Measurements from ENCODE around the gene MAPT. TPM values are rescaled to one million over a fixed set of nuclear protein-coding genes. Genes with fewer than 3 reads are reported as not detected.
"Not testable (repeated sequence)": the region's sequence is repeated elsewhere in the genome, so short reads cannot be mapped to it uniquely, and the experiment has no call there.

The MAPT gene
- total and polyA plus RNA-seq, 2 experiments from 2014 or later = 0.37 to 0.71 TPM

GRCh38 chr17:45855691-45856336 lies 38.5 kb upstream of the MAPT start:
- DNase-seq (ENCODE audit: low spot score) = no peak
- no peak overlapping the region for H3K27ac ChIP-seq
- peaks cover 6% of the 10 kb centered on the region for H3K27me3 ChIP-seq
- WGBS (ENCODE audit: low lambda C conversion rate, missing lambda C conversion rate) = 52% methylated on average over 2 of the region's 2 CpGs
- H4K20me1 ChIP-seq (ENCODE audit: insufficient read depth, poor library complexity, severe bottlenecking) = no peaks in the 10 kb centered on the region
- H3K4me3 ChIP-seq = no peak overlapping the region
- H3K9me2 ChIP-seq (replicated peaks; ENCODE audit: insufficient read depth) = no peaks in the 10 kb centered on the region
- no peaks in the 10 kb centered on the region for H3K9me3 ChIP-seq (ENCODE audit: low read depth)
- no peaks in the 10 kb centered on the region for H3K79me2 ChIP-seq
- H3K4me2 ChIP-seq = no peak overlapping the region
- no peak overlapping the region for H2AFZ ChIP-seq
- H3K4me1 ChIP-seq (ENCODE audit: insufficient read depth) = no peaks in the 10 kb centered on the region
- H3K36me3 ChIP-seq (replicated peaks; ENCODE audit: insufficient read depth, low read depth) = no peaks in the 10 kb centered on the region
- TF ChIP-seq EZH2 (IDR thresholded peaks at IDR 0.05; ENCODE audit: borderline replicate concordance) (no peak), CTCF (IDR thresholded peaks at IDR 0.05; ENCODE audit: poor library complexity) (no peak), EZH2phosphoT487 (IDR thresholded peaks at IDR 0.05; ENCODE audit: low read depth, severe bottlenecking, unreplicated experiment) (no peak)

- Histone ChIP-seq H3K4me2 (no peak overlapping the region), H4K20me1 (ENCODE audit: insufficient read depth, poor library complexity, severe bottlenecking) (no peaks in the 10 kb centered on the region), H3K27ac (no peak overlapping the region), H2AFZ (no peak overlapping the region), H3K36me3 (replicated peaks; ENCODE audit: insufficient read depth, low read depth) (no peaks in the 10 kb centered on the region), H3K27me3 (no peaks in the 10 kb centered on the region), H3K4me1 (ENCODE audit: insufficient read depth) (no peaks in the 10 kb centered on the region), H3K4me3 (no peak overlapping the region), H3K79me2 (no peaks in the 10 kb centered on the region), H3K9me3 (ENCODE audit: low read depth) (no peaks in the 10 kb centered on the region), H3K9me2 (replicated peaks; ENCODE audit: insufficient read depth) (no peaks in the 10 kb centered on the region)
- peak; percentile 83 for DNase-seq (ENCODE audit: low spot score)
- TF ChIP-seq EZH2phosphoT487 (IDR thresholded peaks at IDR 0.05; ENCODE audit: low read depth, severe bottlenecking, unreplicated experiment) (no peak), CTCF (IDR thresholded peaks at IDR 0.05; ENCODE audit: poor library complexity) (no peak), EZH2 (IDR thresholded peaks at IDR 0.05; ENCODE audit: borderline replicate concordance) (no peak)
- 50% methylated on average over 10 of the region's 10 CpGs for WGBS (ENCODE audit: low lambda C conversion rate, missing lambda C conversion rate)
Measured at GRCh38 chr17:45857977-45858708, 36.2 kb upstream of the MAPT start.

- H3K4me3 ChIP-seq = no peak overlapping the region
- no peak overlapping the region for H3K27ac ChIP-seq
- H3K27me3 ChIP-seq = peaks cover 5% of the 10 kb centered on the region
- H2AFZ ChIP-seq = no peak overlapping the region
- H3K9me3 ChIP-seq (ENCODE audit: low read depth) = no peaks in the 10 kb centered on the region
- no peak overlapping the region for H3K4me2 ChIP-seq
- no peak for TF ChIP-seq CTCF (IDR thresholded peaks at IDR 0.05; ENCODE audit: poor library complexity)
- no peak for TF ChIP-seq EZH2 (IDR thresholded peaks at IDR 0.05; ENCODE audit: borderline replicate concordance)
- TF ChIP-seq EZH2phosphoT487 (IDR thresholded peaks at IDR 0.05; ENCODE audit: low read depth, severe bottlenecking, unreplicated experiment) = no peak
- 86% methylated on average over 7 of the region's 7 CpGs for WGBS (ENCODE audit: low lambda C conversion rate, missing lambda C conversion rate)
- DNase-seq (ENCODE audit: low spot score) = no peak
- no peaks in the 10 kb centered on the region for H4K20me1 ChIP-seq (ENCODE audit: insufficient read depth, poor library complexity, severe bottlenecking)
- no peaks in the 10 kb centered on the region for H3K9me2 ChIP-seq (replicated peaks; ENCODE audit: insufficient read depth)
- H3K79me2 ChIP-seq = no peaks in the 10 kb centered on the region
- no peaks in the 10 kb centered on the region for H3K4me1 ChIP-seq (ENCODE audit: insufficient read depth)
- H3K36me3 ChIP-seq (replicated peaks; ENCODE audit: insufficient read depth, low read depth) = no peaks in the 10 kb centered on the region
Measured at GRCh38 chr17:45861165-45861564, 33.2 kb upstream of the MAPT start.

GRCh38 chr17:45862127-45862526 lies 32.2 kb upstream of the MAPT start:
- not testable (repeated sequence) for H4K20me1 ChIP-seq (ENCODE audit: insufficient read depth, poor library complexity, severe bottlenecking); H2AFZ ChIP-seq; H3K36me3 ChIP-seq (replicated peaks; ENCODE audit: insufficient read depth, low read depth); H3K4me2 ChIP-seq; H3K4me3 ChIP-seq; H3K9me3 ChIP-seq (ENCODE audit: low read depth); H3K27me3 ChIP-seq; H3K79me2 ChIP-seq; H3K4me1 ChIP-seq (ENCODE audit: insufficient read depth); H3K27ac ChIP-seq; H3K9me2 ChIP-seq (replicated peaks; ENCODE audit: insufficient read depth); DNase-seq (ENCODE audit: low spot score)
- 73% methylated on average over 9 of the region's 9 CpGs for WGBS (ENCODE audit: low lambda C conversion rate, missing lambda C conversion rate)
